ENCODE data around the gene GJA4.
"Not testable (repeated sequence)": the region's sequence is repeated elsewhere in the genome, so short reads cannot be mapped to it uniquely, and the experiment has no call there.

GJA4 gene

DNA sequence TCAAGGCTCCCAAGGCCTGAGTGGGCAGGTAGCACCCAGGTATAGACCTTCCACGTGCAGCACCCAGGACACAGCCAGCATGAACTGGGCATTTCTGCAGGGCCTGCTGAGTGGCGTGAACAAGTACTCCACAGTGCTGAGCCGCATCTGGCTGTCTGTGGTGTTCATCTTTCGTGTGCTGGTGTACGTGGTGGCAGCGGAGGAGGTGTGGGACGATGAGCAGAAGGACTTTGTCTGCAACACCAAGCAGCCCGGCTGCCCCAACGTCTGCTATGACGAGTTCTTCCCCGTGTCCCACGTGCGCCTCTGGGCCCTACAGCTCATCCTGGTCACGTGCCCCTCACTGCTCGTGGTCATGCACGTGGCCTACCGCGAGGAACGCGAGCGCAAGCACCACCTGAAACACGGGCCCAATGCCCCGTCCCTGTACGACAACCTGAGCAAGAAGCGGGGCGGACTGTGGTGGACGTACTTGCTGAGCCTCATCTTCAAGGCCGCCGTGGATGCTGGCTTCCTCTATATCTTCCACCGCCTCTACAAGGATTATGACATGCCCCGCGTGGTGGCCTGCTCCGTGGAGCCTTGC lies 31.5 kb upstream of the GJA4 start:
- no peak overlapping the region for H3K4me3 Mint-ChIP-seq
- no peak overlapping the region for H3K27ac Mint-ChIP-seq
- ATAC-seq (no peak), DNase-seq (ENCODE audit: low spot score in 2 of 2) (no peak)
- no peaks in the 10 kb centered on the region for H3K9me3 Mint-ChIP-seq
- no peaks in the 10 kb centered on the region for H3K4me1 Mint-ChIP-seq
- H3K36me3 Mint-ChIP-seq = no peaks in the 10 kb centered on the region

DNA sequence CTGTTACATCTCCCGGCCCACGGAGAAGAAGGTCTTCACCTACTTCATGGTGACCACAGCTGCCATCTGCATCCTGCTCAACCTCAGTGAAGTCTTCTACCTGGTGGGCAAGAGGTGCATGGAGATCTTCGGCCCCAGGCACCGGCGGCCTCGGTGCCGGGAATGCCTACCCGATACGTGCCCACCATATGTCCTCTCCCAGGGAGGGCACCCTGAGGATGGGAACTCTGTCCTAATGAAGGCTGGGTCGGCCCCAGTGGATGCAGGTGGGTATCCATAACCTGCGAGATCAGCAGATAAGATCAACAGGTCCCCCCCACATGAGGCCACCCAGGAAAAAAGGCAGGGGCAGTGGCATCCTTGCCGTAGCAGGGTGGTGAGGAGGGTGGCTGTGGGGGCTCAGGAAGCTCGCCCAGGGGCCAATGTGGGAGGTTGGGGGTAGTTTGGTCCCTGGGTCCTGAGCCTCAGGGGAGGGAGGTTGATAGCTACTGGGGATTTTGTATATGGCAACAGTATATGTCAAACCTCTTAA lies 31.0 kb upstream of the GJA4 start:
- ATAC-seq (no peak), DNase-seq (ENCODE audit: low spot score in 2 of 2) (no peak)
- Mint-ChIP-seq H3K27ac (no peak overlapping the region), H3K9me3 (no peaks in the 10 kb centered on the region), H3K4me3 (no peak overlapping the region), H3K36me3 (no peaks in the 10 kb centered on the region), H3K4me1 (no peaks in the 10 kb centered on the region)

DNA sequence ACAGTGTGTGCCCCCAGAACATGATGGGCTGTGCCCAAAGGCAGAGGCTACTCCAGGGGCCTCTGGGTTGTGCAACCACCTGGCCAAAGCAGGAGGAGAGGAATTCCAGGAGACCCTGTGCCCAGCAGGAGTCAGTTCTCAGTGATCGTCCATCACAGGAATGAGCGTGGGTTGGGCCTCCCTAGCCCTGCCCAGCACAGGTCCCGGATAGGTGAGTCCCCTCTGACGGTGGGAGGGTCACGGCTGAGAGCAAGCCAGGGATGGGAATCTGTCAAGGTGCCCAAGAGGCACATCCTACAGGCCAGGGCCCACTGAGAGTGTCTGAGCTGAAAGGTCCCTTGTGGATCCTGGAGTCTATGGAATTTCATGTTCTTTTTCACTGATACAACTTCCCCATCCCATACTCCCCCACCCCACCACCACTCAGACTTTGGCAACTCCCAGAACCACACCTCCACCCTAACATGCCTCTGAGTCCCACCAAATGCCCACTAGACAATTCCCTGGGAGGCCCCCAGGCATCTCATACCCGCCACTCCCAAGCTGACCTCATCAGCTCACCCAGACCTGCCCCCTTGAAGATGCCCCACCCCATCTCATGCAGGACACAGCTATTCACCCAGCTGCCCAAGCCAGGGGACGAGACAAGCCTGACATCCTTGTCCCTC lies 30.2 kb upstream of the GJA4 start:
- Mint-ChIP-seq H3K4me3 (no peak overlapping the region), H3K9me3 (no peaks in the 10 kb centered on the region), H3K27ac (no peak overlapping the region), H3K36me3 (no peaks in the 10 kb centered on the region), H3K4me1 (no peaks in the 10 kb centered on the region)
- ATAC-seq = no peak
- DNase-seq (ENCODE audit: low spot score in 2 of 2) = no peak

DNA sequence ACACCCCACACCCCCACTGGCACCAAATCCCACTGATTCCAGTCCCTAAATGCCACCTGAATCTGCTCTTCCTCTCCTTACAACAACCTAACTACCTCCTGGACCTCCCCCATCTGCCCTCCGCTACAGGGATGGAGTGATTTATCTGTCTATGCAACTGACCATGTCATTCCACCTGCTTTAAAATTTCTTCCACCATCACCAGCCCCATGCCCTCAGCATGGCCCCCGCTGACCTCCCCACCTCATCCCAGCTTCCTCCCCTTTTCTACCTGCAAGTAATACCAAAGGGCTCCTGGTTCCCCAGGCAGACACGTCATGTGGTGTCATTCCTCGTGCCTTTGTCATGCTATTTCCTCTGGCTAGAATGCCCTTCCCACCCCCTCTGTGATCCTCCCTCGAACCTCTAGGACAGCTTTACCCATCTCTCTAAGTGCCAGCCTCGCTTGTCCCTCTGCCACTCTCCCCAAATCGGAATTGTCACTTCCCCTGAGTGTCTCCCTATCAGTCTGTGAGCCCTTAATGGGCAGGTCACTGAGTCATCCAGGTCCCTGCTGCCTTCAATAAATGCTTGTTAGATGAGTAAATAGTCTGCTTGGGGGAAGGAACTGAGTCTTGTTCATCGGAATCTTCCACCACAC lies 29.5 kb upstream of the GJA4 start:
- H3K4me3 Mint-ChIP-seq = no peak overlapping the region

DNA sequence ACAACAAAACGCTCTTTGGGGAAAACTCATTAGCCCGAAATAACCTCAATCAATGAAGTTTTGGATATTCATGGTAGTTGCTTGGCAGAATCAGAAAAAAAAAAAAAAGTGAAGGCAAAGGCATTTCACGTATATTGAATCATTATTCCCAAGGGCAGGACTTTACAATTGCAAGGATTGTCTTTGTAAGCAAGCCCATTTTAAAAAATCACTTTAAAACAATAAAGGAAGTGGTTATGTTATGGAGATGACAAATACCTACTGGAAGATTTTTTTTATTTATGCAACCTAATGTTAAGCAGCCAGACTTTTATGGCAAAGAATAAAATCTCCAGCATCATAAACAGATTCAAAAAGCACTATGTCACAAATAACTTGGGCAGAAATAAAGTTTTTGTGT lies 23.9 kb upstream of the GJA4 start:
- Mint-ChIP-seq H3K27ac (no peak overlapping the region), H3K36me3 (no peaks in the 10 kb centered on the region), H3K4me1 (no peaks in the 10 kb centered on the region), H3K4me3 (no peak overlapping the region), H3K9me3 (no peaks in the 10 kb centered on the region)
- no peak for ATAC-seq
- DNase-seq (ENCODE audit: low spot score in 2 of 2) = no peak

More for the DNA sequence above, 29.5 kb upstream of the GJA4 start:
- no peaks in the 10 kb centered on the region for H3K36me3 Mint-ChIP-seq
- H3K4me1 Mint-ChIP-seq = no peaks in the 10 kb centered on the region
- no peak overlapping the region for H3K27ac Mint-ChIP-seq
- no peak for ATAC-seq
- DNase-seq (ENCODE audit: low spot score in 2 of 2) = no peak
- H3K9me3 Mint-ChIP-seq = no peaks in the 10 kb centered on the region

DNA sequence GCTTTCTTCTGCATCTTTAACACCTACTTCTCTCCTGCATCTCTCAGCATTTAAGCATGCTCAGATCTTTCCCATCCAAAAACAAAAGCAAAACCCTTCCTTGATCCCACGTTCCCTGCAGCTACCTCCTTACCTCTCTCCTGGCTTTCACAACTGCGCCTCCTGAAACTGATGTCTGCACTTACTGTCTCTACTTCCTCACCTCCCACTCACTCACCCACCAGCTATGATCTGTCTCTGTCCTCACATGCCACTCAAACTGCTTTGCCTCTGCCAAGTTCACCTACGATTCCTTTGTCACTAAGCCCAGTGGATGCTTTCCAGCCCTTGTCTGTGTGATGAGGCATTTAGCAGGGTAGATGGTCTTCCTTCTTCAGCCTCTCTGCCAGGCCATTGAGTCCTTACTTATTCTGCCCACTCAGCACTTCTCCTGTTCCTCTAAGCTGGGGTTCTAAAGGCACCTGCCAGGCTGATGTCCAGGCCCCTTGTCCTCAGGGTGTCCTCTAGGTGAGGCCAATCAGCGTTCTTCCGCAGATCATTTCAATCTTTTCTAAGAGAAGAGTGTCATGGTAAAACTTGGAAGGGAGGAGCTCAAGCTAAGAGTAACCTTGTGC lies 21.8 kb upstream of the GJA4 start:
- Mint-ChIP-seq H3K4me1 (no peaks in the 10 kb centered on the region), H3K36me3 (no peaks in the 10 kb centered on the region), H3K9me3 (no peaks in the 10 kb centered on the region), H3K4me3 (no peak overlapping the region), H3K27ac (no peak overlapping the region)
- DNase-seq (ENCODE audit: low spot score in 2 of 2) = no peak
- peak; percentile 21 for ATAC-seq

DNA sequence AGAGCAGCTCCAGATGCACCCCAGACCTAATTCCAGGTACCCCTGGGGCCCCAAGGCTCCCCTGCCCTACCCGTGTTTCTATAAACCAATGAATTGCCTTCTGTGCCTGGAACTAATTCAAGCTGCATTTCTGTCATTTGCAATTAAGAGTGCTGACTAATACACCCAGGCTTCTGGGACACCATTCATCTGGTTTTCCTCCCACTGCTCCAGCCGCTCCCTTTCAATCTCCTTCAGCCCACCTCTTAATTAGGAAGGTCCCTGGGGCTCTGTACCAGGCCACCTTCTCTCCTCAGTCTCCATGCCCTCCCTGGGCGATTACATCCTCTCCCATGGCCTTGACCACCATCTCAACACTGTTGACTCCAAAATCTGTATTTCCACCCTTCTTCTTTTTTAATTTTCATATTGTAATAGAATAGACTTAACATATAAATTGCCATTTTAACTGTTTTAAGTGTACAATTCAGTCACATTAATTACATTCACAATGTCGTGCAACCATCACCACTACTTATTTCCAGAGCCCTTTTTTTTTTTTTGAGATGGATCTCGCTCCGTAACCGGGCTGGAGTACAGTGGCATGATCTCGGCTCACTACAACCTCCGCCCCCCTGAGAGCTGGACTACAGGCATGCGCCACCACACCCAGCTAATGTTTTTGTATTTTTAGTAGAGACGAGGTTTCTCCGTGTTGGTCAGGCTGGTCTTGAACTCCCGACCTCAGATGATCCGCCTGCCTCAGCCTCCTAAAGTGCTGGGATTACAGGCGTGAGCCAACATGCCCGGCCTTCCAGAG lies 21.0 kb upstream of the GJA4 start:
- no peak overlapping the region for H3K4me3 Mint-ChIP-seq
- no peaks in the 10 kb centered on the region for H3K4me1 Mint-ChIP-seq
- no peaks in the 10 kb centered on the region for H3K9me3 Mint-ChIP-seq
- no peak overlapping the region for H3K27ac Mint-ChIP-seq
- H3K36me3 Mint-ChIP-seq = no peaks in the 10 kb centered on the region
- DNase-seq (ENCODE audit: low spot score in 2 of 2) = no peak
- ATAC-seq = no peak

DNA sequence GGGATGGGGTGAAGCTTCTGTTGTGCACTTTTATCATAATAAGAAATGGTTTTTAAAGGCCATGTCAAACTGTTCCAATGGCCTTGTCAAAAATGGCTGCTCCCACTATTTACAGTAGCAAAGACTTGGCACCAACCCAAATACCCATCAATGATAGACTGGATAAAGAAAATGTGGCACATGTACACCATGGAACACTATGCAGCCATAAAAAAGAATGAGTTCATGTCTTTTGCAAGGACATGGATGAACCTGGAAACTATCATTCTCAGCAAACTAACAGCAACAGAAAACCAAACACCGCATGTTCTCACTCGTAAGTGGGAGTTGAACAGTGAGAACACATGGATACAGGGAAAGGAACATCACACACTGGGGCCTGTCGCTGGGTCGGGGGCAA lies 19.7 kb upstream of the GJA4 start:
- DNase-seq (ENCODE audit: low spot score in 2 of 2); H3K36me3 Mint-ChIP-seq; H3K4me1 Mint-ChIP-seq; ATAC-seq; H3K27ac Mint-ChIP-seq; H3K4me3 Mint-ChIP-seq; H3K9me3 Mint-ChIP-seq: not testable (repeated sequence)

DNA sequence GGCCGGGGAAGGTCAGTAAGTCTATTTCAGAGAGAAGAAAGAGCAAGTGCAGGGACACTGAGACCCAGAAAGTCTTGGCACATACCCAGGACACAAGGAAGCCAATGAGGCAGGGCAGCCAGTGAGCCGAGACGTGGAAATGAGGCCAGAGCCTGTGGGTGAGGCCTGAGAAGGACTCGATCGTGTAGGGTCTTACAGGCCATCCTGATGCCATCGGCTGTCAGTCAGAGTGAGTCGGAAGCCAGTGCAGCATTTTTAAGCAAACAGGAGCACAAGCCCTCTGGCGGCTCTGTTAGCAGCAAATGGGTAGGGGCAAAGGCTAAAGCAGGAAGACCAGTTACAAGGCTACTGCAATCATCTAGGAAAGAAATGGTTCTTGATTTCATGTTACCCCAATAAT lies 17.8 kb upstream of the GJA4 start:
- Mint-ChIP-seq H3K4me3 (no peak overlapping the region), H3K9me3 (no peaks in the 10 kb centered on the region), H3K4me1 (no peaks in the 10 kb centered on the region), H3K27ac (no peak overlapping the region), H3K36me3 (no peaks in the 10 kb centered on the region)
- ATAC-seq (no peak), DNase-seq (ENCODE audit: low spot score in 2 of 2) (no peak)

DNA sequence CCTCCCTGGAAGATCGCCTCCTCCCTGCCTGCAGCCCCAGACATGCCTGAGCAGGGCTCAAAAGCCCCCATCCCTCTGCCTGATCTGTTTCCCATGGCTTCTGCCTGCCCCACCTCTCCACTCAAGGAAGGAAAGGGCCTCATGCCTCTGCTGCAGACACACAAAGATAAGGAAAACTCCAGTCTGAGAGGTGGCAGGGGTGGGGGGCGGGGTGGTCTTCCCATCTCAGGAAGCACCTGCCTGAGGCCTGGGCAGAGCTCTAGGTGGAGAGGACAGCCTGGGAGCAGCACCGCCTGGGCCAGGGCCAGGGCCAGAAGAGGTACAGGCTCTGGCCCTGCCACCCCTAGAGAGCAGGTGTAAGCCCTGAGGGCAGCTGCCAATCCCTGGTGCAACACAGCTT lies 15.9 kb upstream of the GJA4 start:
- H3K4me3 Mint-ChIP-seq = no peak overlapping the region
- no peaks in the 10 kb centered on the region for H3K9me3 Mint-ChIP-seq
- H3K27ac Mint-ChIP-seq = no peak overlapping the region
- ATAC-seq = no peak
- H3K36me3 Mint-ChIP-seq = no peaks in the 10 kb centered on the region
- DNase-seq (ENCODE audit: low spot score in 2 of 2) = no peak
- no peaks in the 10 kb centered on the region for H3K4me1 Mint-ChIP-seq

DNA sequence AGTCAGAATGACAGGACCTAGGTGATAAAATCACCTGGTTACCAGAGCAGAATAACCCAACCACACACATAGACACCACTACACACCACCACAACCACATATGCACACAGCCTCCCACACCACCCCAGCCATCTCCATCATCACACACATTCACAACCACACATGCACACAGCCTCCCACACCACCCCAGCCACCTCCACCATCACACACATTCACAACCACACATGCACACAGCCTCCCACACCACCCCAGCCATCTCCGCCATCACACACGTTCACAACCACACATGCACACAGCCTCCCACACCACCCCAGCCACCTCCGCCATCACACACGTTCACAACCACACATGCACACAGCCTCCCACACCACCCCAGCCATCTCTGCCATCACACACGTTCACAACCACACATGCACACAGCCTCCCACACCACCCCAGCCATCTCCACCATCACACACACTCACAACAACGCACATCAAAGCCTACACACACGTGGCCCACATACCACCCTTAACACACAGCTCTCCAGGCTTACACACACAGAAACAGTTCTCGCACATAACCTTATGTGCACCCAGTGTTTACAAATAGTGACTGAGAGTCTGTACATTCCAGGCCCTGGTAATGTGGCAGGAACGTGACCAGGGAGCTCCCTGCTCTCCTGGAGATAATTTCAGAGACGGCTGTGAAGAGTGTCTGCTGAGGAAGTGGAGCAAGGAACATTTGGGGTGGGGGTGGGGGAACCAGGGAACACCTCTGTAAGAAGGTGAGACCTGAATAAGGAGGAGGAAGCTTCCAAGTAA lies 15.1 kb upstream of the GJA4 start:
- Mint-ChIP-seq H3K4me1 (no peaks in the 10 kb centered on the region), H3K4me3 (no peak overlapping the region), H3K9me3 (no peaks in the 10 kb centered on the region), H3K36me3 (no peaks in the 10 kb centered on the region), H3K27ac (no peak overlapping the region)
- ATAC-seq (no peak), DNase-seq (ENCODE audit: low spot score in 2 of 2) (no peak)

DNA sequence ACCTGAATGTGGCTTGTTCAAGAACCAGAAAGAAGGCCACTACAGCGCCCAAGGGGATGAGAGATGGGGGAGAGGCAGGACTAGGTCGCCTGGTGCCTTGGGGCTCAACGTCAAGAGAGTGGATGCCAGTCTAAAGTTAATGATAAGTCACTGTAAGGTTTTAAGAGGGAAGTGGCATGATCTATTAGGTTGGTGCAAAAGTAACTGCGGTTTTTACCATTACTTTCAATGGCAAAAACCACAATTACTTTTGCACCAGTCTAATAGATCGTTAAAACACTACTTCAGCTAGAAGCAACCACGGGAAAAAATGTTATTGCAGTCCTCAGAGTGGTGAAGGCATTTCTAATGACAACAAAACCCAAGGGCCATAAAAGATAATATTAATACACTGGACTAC lies 14.4 kb upstream of the GJA4 start:
- no peak for ATAC-seq
- no peak for DNase-seq (ENCODE audit: low spot score in 2 of 2)

DNA sequence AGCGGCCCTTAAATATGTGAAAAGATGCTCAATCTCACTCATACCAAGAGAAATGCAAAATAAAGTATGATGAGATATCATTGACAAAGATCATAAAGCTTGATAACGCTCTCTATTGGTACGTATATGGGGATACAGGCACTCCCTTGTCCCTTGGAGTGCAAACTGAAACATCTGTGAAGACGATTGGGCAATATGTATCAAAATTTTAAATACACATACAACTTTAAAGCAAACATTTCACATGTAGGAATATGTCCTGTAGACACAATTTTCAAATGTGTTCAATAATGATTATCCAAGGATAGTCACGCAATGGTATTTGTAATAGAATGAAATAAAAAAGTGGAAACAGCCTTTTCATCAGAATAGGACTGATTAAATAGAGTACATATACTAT lies 13.8 kb upstream of the GJA4 start:
- ATAC-seq (no peak), DNase-seq (ENCODE audit: low spot score in 2 of 2) (no peak)
- Mint-ChIP-seq H3K27ac (no peak overlapping the region), H3K4me3 (no peak overlapping the region), H3K36me3 (no peaks in the 10 kb centered on the region), H3K9me3 (no peaks in the 10 kb centered on the region), H3K4me1 (no peaks in the 10 kb centered on the region)

More for the DNA sequence above, 14.4 kb upstream of the GJA4 start:
- no peaks in the 10 kb centered on the region for H3K4me1 Mint-ChIP-seq
- H3K4me3 Mint-ChIP-seq = no peak overlapping the region
- no peaks in the 10 kb centered on the region for H3K9me3 Mint-ChIP-seq
- no peak overlapping the region for H3K27ac Mint-ChIP-seq
- H3K36me3 Mint-ChIP-seq = no peaks in the 10 kb centered on the region

DNA sequence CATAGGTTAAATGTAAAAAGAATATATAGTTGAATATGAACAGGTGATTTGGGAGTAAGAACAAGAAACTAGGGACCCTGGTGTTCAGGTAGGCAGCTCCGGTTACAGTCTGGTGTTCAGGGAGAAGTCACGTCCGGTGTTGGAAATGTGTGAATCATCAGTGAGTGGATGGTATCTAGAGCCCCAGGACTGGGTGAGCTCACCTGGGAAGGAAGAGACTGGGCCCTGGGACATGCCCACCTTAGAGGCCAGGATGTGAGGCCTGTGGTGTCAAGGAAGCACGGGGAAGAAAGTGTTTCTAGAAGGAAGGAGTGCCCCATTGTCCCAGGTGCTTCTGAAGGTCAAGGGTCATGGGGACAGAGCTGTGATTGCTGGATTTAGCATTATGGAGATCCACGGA lies 13.3 kb upstream of the GJA4 start:
- ATAC-seq (no peak), DNase-seq (ENCODE audit: low spot score in 2 of 2) (no peak)

More for the DNA sequence above, 13.3 kb upstream of the GJA4 start:
- Mint-ChIP-seq H3K4me1 (no peaks in the 10 kb centered on the region), H3K36me3 (no peaks in the 10 kb centered on the region), H3K4me3 (no peak overlapping the region), H3K27ac (no peak overlapping the region), H3K9me3 (no peaks in the 10 kb centered on the region)
